MG63 (cell line): ENCODE data around the gene PTPN12. TPM values are rescaled to one million over a fixed set of nuclear protein-coding genes. Genes with fewer than 3 reads are reported as not detected.
A peak's percentile ranks its signal among the peaks of the same experiment; 100 is the strongest.
"Not testable (repeated sequence)": the region's sequence is repeated elsewhere in the genome, so short reads cannot be mapped to it uniquely, and the experiment has no call there.

Source experiments
- DNase-seq: peaks from one replicate; pipeline ENCODE4 v3.0.0-alpha.2; 2020
- H3K27me3 ChIP-seq: fragments of 250-450 bp; sonication (Bioruptor Pico); 2 replicates; pipeline ENCODE4 v1.5.1; 2020; ENCODE audit warnings: mild to moderate bottlenecking, moderate library complexity
- H3K36me3 ChIP-seq: fragments of 250-450 bp; sonication (Bioruptor Pico); 2 replicates; pipeline ENCODE4 v1.5.1; 2020; ENCODE audit warnings: mild to moderate bottlenecking, moderate library complexity
- H3K4me3 ChIP-seq: fragments of 250-450 bp; sonication (Bioruptor Pico); 2 replicates; pipeline ENCODE4 v1.5.1; 2020; ENCODE audit warnings: mild to moderate bottlenecking, moderate library complexity
- H3K9me3 ChIP-seq: fragments of 250-450 bp; sonication (Bioruptor Pico); 2 replicates; pipeline ENCODE4 v1.5.1; 2020; ENCODE audit warnings: mild to moderate bottlenecking, moderate library complexity
- total RNA-seq: library from RNA; depleted of rRNA; stranded (reverse); fragments of >200 nt; shearing (Covaris generic); gene quantifications from 2 replicates; pipeline ENCODE4 v1.2.3, GENCODE V29; 2014; ENCODE audit warnings: low replicate concordance; rRNA removed

Gene PTPN12
- 11.5 and 15.5 TPM in 2 replicates for total RNA-seq

DNA sequence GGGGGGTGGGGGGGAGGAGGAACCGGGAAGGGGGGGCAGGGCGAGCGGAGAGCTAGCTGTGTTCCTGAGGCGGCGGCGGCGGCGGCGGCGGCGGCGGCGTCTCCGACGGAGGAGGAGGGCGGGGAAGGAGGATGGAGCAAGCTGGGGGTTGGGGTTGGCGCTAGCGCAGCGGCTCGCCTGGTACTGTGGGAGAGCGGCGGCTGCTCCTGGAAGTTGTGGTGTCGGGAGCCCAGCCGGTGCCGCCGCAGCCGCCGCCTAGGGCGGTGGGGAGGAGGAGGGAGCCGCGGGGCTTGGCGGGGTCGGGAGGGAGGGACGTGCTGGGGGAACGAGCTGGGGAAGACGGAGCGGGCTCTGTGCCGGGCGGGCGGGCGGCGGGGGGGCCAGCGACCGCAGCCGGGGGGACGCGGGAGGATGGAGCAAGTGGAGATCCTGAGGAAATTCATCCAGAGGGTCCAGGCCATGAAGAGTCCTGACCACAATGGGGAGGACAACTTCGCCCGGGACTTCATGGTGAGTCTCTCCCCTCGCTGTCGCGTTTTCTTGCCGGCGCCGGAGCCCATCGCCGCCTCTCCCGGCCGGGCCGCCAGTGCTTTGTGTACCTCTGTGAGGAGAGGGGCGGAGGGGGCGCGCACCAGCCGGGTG lies at the start of gene PTPN12:
TSS of gene PTPN12 (plus strand) at position 160 of the 642 bp plus-strand sequence. CDS start at position 412, 252 bp downstream.
- H3K9me3 ChIP-seq, result no peaks in the 10 kb centered on the region
- DNase-seq, result peak; percentile 73
- H3K36me3 ChIP-seq, result no peaks in the 10 kb centered on the region

DNA sequence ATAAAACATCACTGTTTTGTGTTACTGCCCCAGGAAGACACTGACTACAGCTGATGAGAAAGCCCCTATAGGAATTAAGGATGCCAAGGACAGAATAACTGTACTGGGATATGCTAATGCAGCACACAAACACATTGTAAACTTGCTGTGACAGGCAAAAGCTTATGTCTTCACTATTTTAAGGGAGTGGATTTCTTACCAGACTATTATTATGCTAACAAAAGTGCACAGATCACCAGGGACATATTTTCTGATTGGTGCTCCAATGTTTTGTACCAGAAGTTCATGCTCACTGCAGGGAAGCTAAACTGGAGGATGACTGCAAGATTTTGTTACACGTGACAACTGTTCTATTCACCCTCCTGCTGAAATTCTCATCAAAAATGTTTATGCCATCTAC lies 48.1 kb upstream of the PTPN12 start:
- Histone ChIP-seq H3K36me3 (no peaks in the 10 kb centered on the region), H3K27me3 (no peaks in the 10 kb centered on the region), H3K9me3 (no peaks in the 10 kb centered on the region), H3K4me3 (no peak overlapping the region)
- DNase-seq, result no peak

More for the DNA sequence above, at the start of gene PTPN12:
- H3K27me3 ChIP-seq, result no peaks in the 10 kb centered on the region
- peak within 1 kb of the TSS; percentile 71 for H3K4me3 ChIP-seq

DNA sequence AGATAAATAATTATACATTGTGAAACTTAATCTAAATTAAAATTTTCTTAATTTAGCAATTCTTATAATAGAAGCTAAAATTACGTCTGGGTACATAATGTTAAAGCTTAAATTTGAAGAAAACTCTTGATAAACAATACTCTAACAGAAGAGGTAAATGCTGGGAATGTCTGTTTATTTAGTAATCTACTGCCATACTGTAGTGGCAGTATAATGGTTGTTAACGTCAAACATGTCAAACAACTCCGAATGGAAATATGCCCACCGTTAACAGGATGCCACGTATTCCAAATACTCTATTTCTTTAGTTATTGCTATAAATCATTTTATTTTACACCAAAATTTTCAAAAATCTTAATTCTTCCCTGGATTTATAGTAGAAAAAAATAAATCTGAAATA lies 40.0 kb upstream of the PTPN12 start:
- no peaks in the 10 kb centered on the region for H3K9me3 ChIP-seq
- no peak overlapping the region for H3K4me3 ChIP-seq
- no peaks in the 10 kb centered on the region for H3K27me3 ChIP-seq
- H3K36me3 ChIP-seq, result no peaks in the 10 kb centered on the region
- no peak for DNase-seq

DNA sequence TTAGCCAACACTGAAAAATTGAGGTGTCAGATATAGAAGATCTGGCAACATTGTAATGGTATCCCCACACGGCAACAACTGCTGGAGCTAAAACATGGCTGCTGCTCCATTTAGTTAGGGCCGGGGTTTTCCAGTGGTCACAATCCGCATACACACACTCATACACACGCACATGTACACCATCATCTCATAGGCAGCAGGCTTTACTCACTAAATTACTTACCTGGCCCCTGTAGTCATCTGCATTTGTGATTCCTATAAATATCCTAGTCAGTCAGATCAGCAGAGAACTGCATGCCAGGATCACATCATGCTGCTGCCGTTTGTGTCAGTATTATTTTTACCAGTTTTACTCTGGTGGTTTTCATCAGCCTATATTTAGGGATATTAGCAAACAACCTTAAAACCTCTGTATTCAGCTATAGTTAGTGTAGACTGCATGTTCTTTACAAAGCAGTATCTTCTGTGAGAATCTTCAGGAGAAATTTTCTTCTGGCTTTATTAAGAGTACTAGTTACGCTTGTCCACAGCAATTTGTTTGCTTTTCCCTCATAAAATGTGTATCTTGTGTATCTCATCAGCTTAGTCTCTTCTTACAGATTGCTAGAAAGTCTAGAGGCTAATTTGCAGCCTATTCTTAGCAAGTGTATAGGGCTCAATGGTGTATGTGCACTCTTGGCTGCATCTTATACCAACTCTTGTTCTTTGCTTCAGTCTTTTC lies 38.3 kb upstream of the PTPN12 start:
- Histone ChIP-seq H3K36me3 (no peaks in the 10 kb centered on the region), H3K4me3 (no peak overlapping the region), H3K9me3 (no peaks in the 10 kb centered on the region), H3K27me3 (no peaks in the 10 kb centered on the region)
- no peak for DNase-seq

DNA sequence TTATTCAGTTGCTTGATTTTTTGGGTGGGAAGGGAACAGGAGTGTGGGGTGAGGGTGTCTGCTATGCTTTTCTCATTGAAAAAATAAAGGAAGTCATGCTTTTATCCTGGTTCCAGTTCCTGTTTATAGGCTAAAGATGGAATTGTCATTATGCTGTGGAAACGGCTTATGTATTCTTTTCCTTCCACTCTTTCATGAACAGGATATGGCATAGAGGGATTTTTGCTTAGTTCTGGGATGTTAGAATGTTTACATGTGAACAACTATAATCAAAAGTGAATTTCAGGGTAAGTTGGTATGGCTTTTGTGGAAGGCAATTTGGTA lies 35.9 kb upstream of the PTPN12 start:
- no peaks in the 10 kb centered on the region for H3K27me3 ChIP-seq
- H3K4me3 ChIP-seq, result no peak overlapping the region
- no peaks in the 10 kb centered on the region for H3K36me3 ChIP-seq
- no peaks in the 10 kb centered on the region for H3K9me3 ChIP-seq
- no peak for DNase-seq

DNA sequence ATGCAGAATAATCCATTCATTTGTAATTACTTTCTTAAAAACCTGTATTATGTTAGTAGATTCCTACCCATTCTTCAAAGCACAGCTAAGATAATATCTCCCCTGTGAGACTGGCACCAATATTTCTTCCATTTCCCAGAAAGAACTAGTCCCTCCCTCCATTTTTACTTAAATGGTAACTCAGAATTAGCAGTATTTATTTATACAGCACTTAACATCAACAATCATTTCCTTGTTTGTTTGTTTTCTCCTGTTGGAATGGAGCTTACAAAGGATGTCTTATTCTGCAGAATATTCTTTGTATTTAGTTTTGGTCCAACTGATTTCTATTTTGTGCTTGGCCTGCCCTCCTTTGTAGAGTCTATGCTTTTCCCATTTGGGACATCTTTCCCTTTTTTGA lies 32.1 kb upstream of the PTPN12 start:
- no peaks in the 10 kb centered on the region for H3K36me3 ChIP-seq
- H3K9me3 ChIP-seq, result no peaks in the 10 kb centered on the region
- H3K27me3 ChIP-seq, result no peaks in the 10 kb centered on the region
- no peak overlapping the region for H3K4me3 ChIP-seq
- no peak for DNase-seq

DNA sequence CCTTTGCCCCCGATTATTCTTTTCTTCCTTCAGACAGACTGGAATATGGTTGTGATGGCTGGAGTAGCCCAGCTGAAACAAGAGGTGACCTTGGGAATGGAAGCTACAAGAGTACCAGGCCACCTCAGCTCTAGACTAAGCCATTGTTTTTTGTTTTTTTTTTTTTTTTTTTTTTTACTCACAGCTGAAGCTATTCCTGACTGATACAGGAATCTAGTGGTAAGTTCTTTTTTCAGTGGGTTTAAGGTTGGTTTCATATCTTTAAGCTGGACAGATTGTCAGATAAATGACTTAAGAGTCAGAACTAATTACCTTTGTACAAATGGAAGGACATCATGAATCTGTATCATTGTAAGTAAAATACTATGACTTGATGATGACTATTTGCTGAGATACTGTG lies 30.2 kb upstream of the PTPN12 start:
- Histone ChIP-seq H3K36me3 (no peaks in the 10 kb centered on the region), H3K27me3 (no peaks in the 10 kb centered on the region), H3K9me3 (no peaks in the 10 kb centered on the region), H3K4me3 (no peak overlapping the region)
- no peak for DNase-seq

DNA sequence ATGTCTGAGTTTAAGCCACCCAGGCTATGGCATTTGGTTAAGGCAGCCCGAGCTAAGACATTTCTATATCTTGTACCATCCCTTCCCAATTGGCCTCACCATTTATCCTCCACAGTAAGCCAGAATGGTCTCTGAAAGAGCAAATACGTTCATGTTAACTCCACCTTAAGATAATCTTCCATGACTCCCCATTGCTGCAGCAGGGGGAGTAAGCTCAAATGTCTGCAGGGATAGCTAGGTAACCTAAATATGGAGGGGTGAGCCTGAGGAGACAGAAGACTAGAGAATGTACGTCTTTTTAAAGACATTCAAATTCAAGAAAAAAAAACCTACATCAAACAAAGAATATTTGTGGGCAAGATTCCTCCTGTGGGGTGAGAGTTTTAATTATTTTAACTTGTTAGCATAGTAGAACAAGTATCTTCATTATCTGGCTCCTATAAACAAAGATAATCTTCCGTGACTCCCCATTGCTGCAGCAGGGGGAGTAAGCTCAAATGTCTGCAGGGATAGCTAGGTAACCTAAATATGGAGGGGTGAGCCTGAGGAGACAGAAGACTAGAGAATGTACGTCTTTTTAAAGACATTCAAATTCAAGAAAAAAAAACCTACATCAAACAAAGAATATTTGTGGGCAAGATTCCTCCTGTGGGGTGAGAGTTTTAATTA lies 24.0 kb upstream of the PTPN12 start:
- H3K36me3 ChIP-seq, DNase-seq, H3K27me3 ChIP-seq, H3K4me3 ChIP-seq, H3K9me3 ChIP-seq: not testable (repeated sequence)

DNA sequence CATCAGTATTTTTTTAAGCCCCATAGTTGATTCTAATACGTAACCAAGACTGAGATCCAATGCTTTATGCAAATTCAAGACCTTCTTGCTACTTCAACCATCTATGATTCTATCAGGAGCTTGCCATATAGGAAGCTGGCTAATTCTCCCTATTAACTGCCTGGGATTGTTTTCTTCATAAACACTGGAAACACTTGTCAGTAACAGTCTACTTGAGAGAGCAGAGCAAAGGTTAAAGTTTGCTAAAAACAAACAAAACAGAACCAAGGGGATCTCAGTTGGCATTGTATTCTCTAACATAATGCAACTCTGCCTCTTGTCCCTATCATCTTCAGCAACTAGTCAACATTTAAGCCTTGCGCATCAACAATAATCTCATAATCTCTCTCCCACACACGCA lies 21.0 kb upstream of the PTPN12 start:
- DNase-seq, result no peak
- Histone ChIP-seq H3K4me3 (no peak overlapping the region), H3K9me3 (no peaks in the 10 kb centered on the region), H3K36me3 (no peaks in the 10 kb centered on the region), H3K27me3 (no peaks in the 10 kb centered on the region)

DNA sequence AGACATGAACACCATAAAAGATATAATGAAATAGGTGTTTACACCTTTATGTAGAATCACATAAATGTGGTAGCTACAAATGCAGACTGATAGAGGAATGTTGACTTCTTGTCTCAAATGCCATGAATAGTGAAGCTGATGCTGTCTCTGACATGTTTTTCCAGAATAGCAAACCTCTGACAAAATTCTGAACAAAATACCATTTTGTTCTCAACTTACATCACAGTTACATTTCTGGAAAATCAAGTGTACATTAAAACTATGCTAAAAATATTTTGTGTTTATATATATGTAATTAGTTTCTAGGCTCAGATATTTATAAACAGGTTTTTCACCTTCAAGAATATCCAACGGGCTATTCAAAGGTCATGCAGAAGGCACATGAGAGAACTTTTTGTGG lies 16.8 kb upstream of the PTPN12 start:
- H3K27me3 ChIP-seq, result no peaks in the 10 kb centered on the region
- no peak overlapping the region for H3K4me3 ChIP-seq
- no peaks in the 10 kb centered on the region for H3K36me3 ChIP-seq
- no peak for DNase-seq
- no peaks in the 10 kb centered on the region for H3K9me3 ChIP-seq

DNA sequence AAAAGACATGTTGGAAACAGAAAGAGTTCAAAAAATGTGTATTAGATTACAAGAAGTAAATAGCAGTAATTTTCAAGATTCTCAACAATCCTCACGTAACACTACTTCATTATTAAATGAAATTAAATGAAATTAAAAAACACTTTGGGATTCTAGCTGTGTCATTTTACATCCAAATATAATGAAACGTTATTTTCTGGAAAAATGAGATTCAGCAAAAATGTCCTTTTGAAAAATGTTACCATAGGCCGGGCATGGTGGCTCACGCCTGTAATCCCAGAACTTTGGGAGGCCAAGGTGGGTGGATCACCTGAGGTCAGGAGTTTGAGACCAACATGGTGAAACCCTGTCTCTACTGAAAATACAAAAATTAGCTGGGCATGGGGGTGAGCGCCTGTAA lies 15.6 kb upstream of the PTPN12 start:
- not testable (repeated sequence) for H3K36me3 ChIP-seq, H3K4me3 ChIP-seq, H3K27me3 ChIP-seq, DNase-seq, H3K9me3 ChIP-seq

DNA sequence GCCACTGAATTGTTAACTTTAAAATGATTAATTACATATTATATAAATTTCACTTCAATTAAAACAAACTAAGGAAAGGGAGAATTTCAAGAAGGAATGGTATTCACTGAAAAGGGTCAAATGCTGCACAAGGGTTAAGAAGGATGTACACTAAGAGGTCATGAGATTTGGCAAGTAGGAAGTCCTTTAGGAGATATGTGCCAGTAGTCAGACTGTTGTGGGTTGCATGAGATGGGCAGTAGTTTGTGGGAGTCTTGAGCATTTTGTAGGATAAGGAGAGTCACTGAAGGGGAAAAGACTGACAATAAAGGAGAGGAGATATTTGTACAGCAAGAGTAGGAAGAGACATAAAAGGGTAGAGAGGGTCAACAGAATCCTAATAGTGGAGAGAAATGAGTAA lies 12.4 kb upstream of the PTPN12 start:
- Histone ChIP-seq H3K27me3 (no peaks in the 10 kb centered on the region), H3K36me3 (no peaks in the 10 kb centered on the region), H3K4me3 (no peak overlapping the region), H3K9me3 (no peaks in the 10 kb centered on the region)
- DNase-seq, result no peak

DNA sequence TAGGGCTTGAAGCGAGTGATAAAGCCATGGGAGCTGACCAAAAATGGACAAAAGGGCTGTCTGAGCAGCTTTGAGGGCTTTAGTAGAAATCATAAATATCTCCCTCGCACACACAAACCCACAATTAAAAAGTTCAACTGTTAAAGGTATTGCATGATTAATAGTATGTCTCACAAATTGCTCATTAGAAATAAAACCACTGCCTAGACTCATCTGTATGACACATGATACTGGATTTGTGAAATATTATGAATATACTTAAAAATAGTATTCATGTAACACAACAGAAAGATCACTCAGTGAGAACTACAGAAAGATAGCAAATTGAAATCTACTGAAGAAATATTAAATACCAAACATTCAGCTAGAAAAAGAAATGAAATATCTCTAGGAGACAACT lies 11.9 kb upstream of the PTPN12 start:
- no peak for DNase-seq
- H3K36me3 ChIP-seq, result no peaks in the 10 kb centered on the region
- no peaks in the 10 kb centered on the region for H3K9me3 ChIP-seq
- no peak overlapping the region for H3K4me3 ChIP-seq
- H3K27me3 ChIP-seq, result no peaks in the 10 kb centered on the region

DNA sequence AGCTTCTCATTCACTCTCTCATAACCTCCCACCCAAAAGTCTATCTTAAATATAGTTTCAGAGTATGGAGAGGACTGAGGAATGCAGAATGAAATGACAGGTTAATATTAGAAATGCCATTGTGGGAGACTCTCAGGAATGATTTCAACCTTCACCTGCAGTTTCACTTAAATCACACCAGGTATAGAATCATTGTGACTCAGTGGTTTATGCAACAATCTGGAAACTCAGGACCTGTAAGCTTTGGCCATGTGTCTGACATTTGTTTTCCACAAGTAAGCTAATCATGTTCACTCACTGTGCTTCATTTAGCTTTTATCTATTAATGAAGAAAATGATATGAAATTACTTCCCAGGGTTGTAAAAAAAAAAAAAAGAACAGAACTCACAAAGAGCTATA lies 8.7 kb upstream of the PTPN12 start:
- H3K36me3 ChIP-seq, result no peaks in the 10 kb centered on the region
- H3K27me3 ChIP-seq, result no peaks in the 10 kb centered on the region
- no peaks in the 10 kb centered on the region for H3K9me3 ChIP-seq
- H3K4me3 ChIP-seq, result no peak overlapping the region
- no peak for DNase-seq

DNA sequence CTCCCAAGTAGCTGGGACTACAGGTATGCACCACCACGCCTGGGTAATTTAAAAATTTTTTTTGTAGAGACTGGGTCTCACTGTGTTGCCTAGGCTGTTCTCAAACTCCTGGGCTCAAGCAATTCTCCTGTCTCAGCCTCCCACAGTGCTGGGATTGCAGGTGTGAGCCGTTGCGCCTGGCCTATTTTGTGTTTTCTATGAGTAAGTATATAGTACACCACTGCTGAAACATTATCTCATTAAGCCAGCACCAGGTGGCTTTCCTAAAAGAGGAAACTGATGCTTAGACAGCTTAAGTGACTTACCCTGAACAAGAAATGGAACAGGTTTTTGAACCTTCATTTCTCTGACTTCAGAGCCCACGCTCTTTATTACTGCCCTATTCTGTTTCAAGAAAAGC lies 7.8 kb upstream of the PTPN12 start:
- DNase-seq, result no peak
- Histone ChIP-seq H3K4me3 (no peak overlapping the region), H3K27me3 (no peaks in the 10 kb centered on the region), H3K9me3 (no peaks in the 10 kb centered on the region), H3K36me3 (no peaks in the 10 kb centered on the region)

DNA sequence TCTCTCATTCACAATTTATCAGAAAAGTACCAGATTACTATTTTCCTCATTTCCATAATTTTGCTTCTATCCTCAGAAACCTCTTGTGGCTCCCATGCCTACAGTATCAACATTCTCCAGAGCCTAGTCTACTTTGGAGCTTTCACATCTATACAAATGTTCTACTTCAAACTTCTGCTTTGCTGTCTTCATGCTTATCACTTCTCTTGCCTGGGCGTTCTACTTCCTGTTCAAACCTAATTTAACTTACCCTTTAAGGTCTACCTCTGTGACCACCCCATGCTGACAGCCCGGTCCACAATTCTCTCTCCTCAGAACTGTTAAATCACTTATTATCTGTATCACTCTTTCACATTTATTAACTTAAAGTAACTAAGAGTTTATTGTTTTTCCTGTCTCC lies 6.1 kb upstream of the PTPN12 start:
- no peak for DNase-seq

DNA sequence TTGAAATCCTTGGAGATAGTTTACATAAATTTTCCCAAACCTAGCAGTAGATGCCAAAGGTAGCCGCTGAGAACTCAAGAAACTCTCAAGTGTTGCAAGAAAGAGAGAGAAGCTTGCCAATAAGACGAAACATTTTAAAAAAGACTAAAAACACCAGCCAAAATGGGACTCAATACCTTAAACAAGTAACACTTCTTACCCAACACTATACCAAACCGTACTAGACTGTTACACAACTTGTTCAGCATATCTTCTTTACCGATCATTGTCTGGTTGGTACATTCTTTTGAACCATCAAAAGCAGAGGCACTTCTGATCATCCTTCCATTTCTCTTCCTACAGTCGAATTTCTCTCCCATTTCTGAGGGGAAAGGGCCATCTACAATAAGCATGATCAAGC lies 4.8 kb upstream of the PTPN12 start:
- Histone ChIP-seq H3K4me3 (no peak overlapping the region), H3K36me3 (no peaks in the 10 kb centered on the region), H3K27me3 (no peaks in the 10 kb centered on the region), H3K9me3 (no peaks in the 10 kb centered on the region)
- DNase-seq, result no peak

More for the DNA sequence above, 6.1 kb upstream of the PTPN12 start:
- H3K27me3 ChIP-seq, result no peaks in the 10 kb centered on the region
- H3K9me3 ChIP-seq, result no peaks in the 10 kb centered on the region
- H3K4me3 ChIP-seq, result no peak overlapping the region
- H3K36me3 ChIP-seq, result no peaks in the 10 kb centered on the region

DNA sequence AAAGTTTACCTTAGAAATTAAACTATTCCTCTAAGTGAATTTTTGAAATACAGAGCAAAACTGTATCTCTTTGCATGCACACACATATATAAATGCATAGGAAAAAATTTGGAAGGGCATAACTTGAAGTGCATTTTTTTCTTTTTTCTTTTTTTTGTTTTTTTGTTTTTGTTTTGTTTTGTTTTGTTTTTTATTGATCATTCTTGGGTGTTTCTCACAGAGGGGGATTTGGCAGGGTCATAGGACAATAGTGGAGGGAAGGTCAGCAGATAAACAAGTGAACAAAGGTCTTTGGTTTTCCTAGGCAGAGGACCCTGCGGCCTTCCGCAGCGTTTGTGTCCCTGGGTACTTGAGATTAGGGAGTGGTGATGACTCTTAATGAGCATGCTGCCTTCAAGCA lies 4.4 kb upstream of the PTPN12 start:
- DNase-seq, result not testable (repeated sequence)

More for the DNA sequence above, 4.4 kb upstream of the PTPN12 start:
- H3K36me3 ChIP-seq, H3K4me3 ChIP-seq, H3K9me3 ChIP-seq, H3K27me3 ChIP-seq: not testable (repeated sequence)
